Epithelial cell of prostate (primary cell): ENCODE measurements around the gene SPTLC2.
A peak's percentile ranks its signal among the peaks of the same experiment; 100 is the strongest.
"Not testable (repeated sequence)": the region's sequence is repeated elsewhere in the genome, so short reads cannot be mapped to it uniquely, and the experiment has no call there.

Experiments used
- DNase-seq: peaks from one replicate; pipeline ENCODE4 v3.0.0-alpha.2; 2011; ENCODE audit warnings: low read depth, low spot score
- H3K27ac ChIP-seq: fragments of 450-650 bp; 2 replicates; pipeline ENCODE4 v1.5.1; 2017; ENCODE audit warnings: mild to moderate bottlenecking

SPTLC2 gene

GRCh38 chr14:77593501-77593961, 22.9 kb downstream of the SPTLC2 start:
- no peak for DNase-seq
- H3K27ac ChIP-seq = peak overlapping the region; percentile 90

- peak; percentile 66 for DNase-seq
- peak overlapping the region; percentile 90 for H3K27ac ChIP-seq
These were observed 25.5 kb downstream of the SPTLC2 start for GRCh38 chr14:77590845-77591485.

GRCh38 chr14:77589099-77589498, 27.3 kb downstream of the SPTLC2 start:
- H3K27ac ChIP-seq = no peak overlapping the region
- DNase-seq = no peak

GRCh38 chr14:77588411-77589025, 27.9 kb downstream of the SPTLC2 start:
- H3K27ac ChIP-seq, DNase-seq: not testable (repeated sequence)

- DNase-seq = no peak
- H3K27ac ChIP-seq = no peak overlapping the region
These were observed 31.1 kb downstream of the SPTLC2 start for GRCh38 chr14:77585385-77585784.

GRCh38 chr14:77584809-77585208, 31.6 kb downstream of the SPTLC2 start:
- DNase-seq = no peak
- no peak overlapping the region for H3K27ac ChIP-seq

GRCh38 chr14:77583657-77584056, 32.8 kb downstream of the SPTLC2 start:
- DNase-seq = no peak
- no peak overlapping the region for H3K27ac ChIP-seq

- no peak for DNase-seq
These were observed 33.9 kb downstream of the SPTLC2 start for GRCh38 chr14:77582511-77582910.

GRCh38 chr14:77580964-77581505, 35.4 kb downstream of the SPTLC2 start:
- no peak for DNase-seq
- H3K27ac ChIP-seq = peak overlapping the region; percentile 5

More at GRCh38 chr14:77582511-77582910, 33.9 kb downstream of the SPTLC2 start:
- H3K27ac ChIP-seq = no peak overlapping the region

- DNase-seq = no peak
- no peak overlapping the region for H3K27ac ChIP-seq
These were observed 36.0 kb downstream of the SPTLC2 start for GRCh38 chr14:77580477-77580876.

GRCh38 chr14:77579780-77580179, 36.7 kb downstream of the SPTLC2 start:
- no peak for DNase-seq
- H3K27ac ChIP-seq = no peak overlapping the region

GRCh38 chr14:77579065-77579464, 37.4 kb downstream of the SPTLC2 start:
- H3K27ac ChIP-seq = no peak overlapping the region
- DNase-seq = no peak

- DNase-seq = no peak
- no peak overlapping the region for H3K27ac ChIP-seq
These were observed 41.9 kb downstream of the SPTLC2 start for GRCh38 chr14:77574446-77575115.

- no peak overlapping the region for H3K27ac ChIP-seq
These were observed 42.5 kb downstream of the SPTLC2 start for GRCh38 chr14:77573964-77574363.

GRCh38 chr14:77570706-77571268, 45.6 kb downstream of the SPTLC2 start:
- no peak overlapping the region for H3K27ac ChIP-seq
- DNase-seq = no peak

More at GRCh38 chr14:77573964-77574363, 42.5 kb downstream of the SPTLC2 start:
- DNase-seq = no peak

GRCh38 chr14:77565994-77566305, 50.5 kb downstream of the SPTLC2 start:
- no peak overlapping the region for H3K27ac ChIP-seq
- no peak for DNase-seq

- no peak for DNase-seq
- no peak overlapping the region for H3K27ac ChIP-seq
These were observed 51.0 kb downstream of the SPTLC2 start for GRCh38 chr14:77565289-77565993.

- no peak overlapping the region for H3K27ac ChIP-seq
- no peak for DNase-seq
These were observed 53.8 kb downstream of the SPTLC2 start for GRCh38 chr14:77562681-77563080.

- DNase-seq = no peak
- no peak overlapping the region for H3K27ac ChIP-seq
These were observed 54.6 kb downstream of the SPTLC2 start for GRCh38 chr14:77561881-77562280.

GRCh38 chr14:77559381-77559780, 57.1 kb downstream of the SPTLC2 start:
- no peak for DNase-seq
- H3K27ac ChIP-seq = no peak overlapping the region
